Measurements from ENCODE around the gene MALSU1.

MALSU1 gene

GRCh38 chr7:23285657-23286646 is 13.2 kb upstream of the MALSU1 start:
- H3K4me3 ChIP-seq (ENCODE audit: low read length), result no peak overlapping the region
- no peak for DNase-seq (ENCODE audit: low read depth)
- no peak for TF ChIP-seq CTCF (IDR thresholded peaks at IDR 0.05; ENCODE audit: insufficient read depth, low read depth, low read length, missing control alignments)

GRCh38 chr7:23287612-23288011 is 11.5 kb upstream of the MALSU1 start:
- no peak for TF ChIP-seq CTCF (IDR thresholded peaks at IDR 0.05; ENCODE audit: insufficient read depth, low read depth, low read length, missing control alignments)
- no peak for DNase-seq (ENCODE audit: low read depth)
- H3K4me3 ChIP-seq (ENCODE audit: low read length), result no peak overlapping the region

GRCh38 chr7:23290993-23291392 is 8.1 kb upstream of the MALSU1 start:
- TF ChIP-seq CTCF (IDR thresholded peaks at IDR 0.05; ENCODE audit: insufficient read depth, low read depth, low read length, missing control alignments), result no peak

GRCh38 chr7:23291957-23292560 is 7.1 kb upstream of the MALSU1 start:
- H3K4me3 ChIP-seq (ENCODE audit: low read length), result no peak overlapping the region
- TF ChIP-seq CTCF (IDR thresholded peaks at IDR 0.05; ENCODE audit: insufficient read depth, low read depth, low read length, missing control alignments), result no peak

More at GRCh38 chr7:23290993-23291392, 8.1 kb upstream of the MALSU1 start:
- no peak overlapping the region for H3K4me3 ChIP-seq (ENCODE audit: low read length)
- DNase-seq (ENCODE audit: low read depth), result no peak

GRCh38 chr7:23292623-23293022 is 6.5 kb upstream of the MALSU1 start:
- TF ChIP-seq CTCF (IDR thresholded peaks at IDR 0.05; ENCODE audit: insufficient read depth, low read depth, low read length, missing control alignments), result no peak
- DNase-seq (ENCODE audit: low read depth), result no peak
- H3K4me3 ChIP-seq (ENCODE audit: low read length), result no peak overlapping the region

More at GRCh38 chr7:23291957-23292560, 7.1 kb upstream of the MALSU1 start:
- no peak for DNase-seq (ENCODE audit: low read depth)

- no peak overlapping the region for H3K4me3 ChIP-seq (ENCODE audit: low read length)
- no peak for DNase-seq (ENCODE audit: low read depth)
- TF ChIP-seq CTCF (IDR thresholded peaks at IDR 0.05; ENCODE audit: insufficient read depth, low read depth, low read length, missing control alignments), result no peak
Measured at GRCh38 chr7:23293500-23294073, 5.6 kb upstream of the MALSU1 start.
